ENCODE measurements around the gene TMEM171.

GRCh38 chr5:73135429-73136054 lies 15.2 kb downstream of the TMEM171 start:
- peak; percentile 44; the same call in 1 of the 2 replicates for TF ChIP-seq CTCF (conservative IDR thresholded peaks at IDR 0.05)
- no peak for TF ChIP-seq ZFX (IDR thresholded peaks at IDR 0.05)
